Spleen (tissue), 11 donors: ENCODE data around the gene CFAP90. TPM values are rescaled to one million over a fixed set of nuclear protein-coding genes. Genes with fewer than 3 reads are reported as not detected.

Experiments used
- DNase-seq: peaks from one replicate; pipeline ENCODE4 v3.0.0-alpha.2; 2020
- H3K27ac ChIP-seq, 8 donors: fragments of 200-600 bp; sonication (generic) in 7 of 8; 1 replicate in 4 of 8; 2 replicates in 4 of 8; pipeline versions ENCODE4 v1.5.0 to v1.8.0; 2016 to 2021; ENCODE audit warnings: inconsistent platforms in 4 of 8, mild to moderate bottlenecking in 4 of 8, moderate library complexity in 1 of 8
- H3K27me3 ChIP-seq, 7 donors: fragments of 200-600 bp; sonication (generic) in 6 of 7; replicated peaks in 1 of 7; 1 replicate in 4 of 7; 2 replicates in 3 of 7; pipeline versions ENCODE4 v1.5.0 to v1.8.0; 2016 to 2021; ENCODE audit warnings: inconsistent platforms in 3 of 7, mild to moderate bottlenecking in 1 of 7
- H3K36me3 ChIP-seq, 6 donors: fragments of 200-600 bp; sonication (generic) in 5 of 6; 1 replicate in 4 of 6; 2 replicates in 2 of 6; pipeline versions ENCODE4 v1.5.0 to v1.8.0; 2016 to 2021; ENCODE audit warnings: inconsistent platforms in 2 of 6
- H3K4me1 ChIP-seq, 6 donors: fragments of 200-600 bp; sonication (generic) in 5 of 6; 1 replicate in 3 of 6; 2 replicates in 3 of 6; pipeline versions ENCODE4 v1.5.0 to v1.8.0; 2016 to 2021; ENCODE audit warnings: inconsistent platforms in 3 of 6
- H3K4me3 ChIP-seq, 8 donors: fragments of 200-600 bp; sonication (generic) in 7 of 8; 1 replicate in 4 of 8; 2 replicates in 4 of 8; pipeline versions ENCODE4 v1.5.0 to v1.8.0; 2016 to 2021; ENCODE audit warnings: inconsistent platforms in 4 of 8, mild to moderate bottlenecking in 4 of 8, moderate library complexity in 2 of 8
- H3K9me3 ChIP-seq, 8 donors: fragments of 200-600 bp; sonication (generic) in 7 of 8; 1 replicate in 4 of 8; 2 replicates in 4 of 8; pipeline versions ENCODE4 v1.5.0 to v1.8.0; 2016 to 2021; ENCODE audit warnings: inconsistent platforms in 4 of 8
- CTCF ChIP-seq, 11 experiments: fragments of 200-600 bp in 7 of 11; fragments of 450-650 bp in 4 of 11; sonication (generic) in 4 of 11; IDR thresholded peaks in 8 of 11; conservative IDR thresholded peaks in 3 of 11; 1 replicate in 7 of 11; 2 replicates in 4 of 11; pipeline versions ENCODE4 v1.4.0 to v1.8.0; 2016 to 2021; ENCODE audit warnings: antibody characterized with exemption in 11 of 11, inconsistent platforms in 4 of 11, mild to moderate bottlenecking in 1 of 11
- POLR2A ChIP-seq, 3 donors: fragments of 450-650 bp; IDR thresholded peaks; one replicate each; pipeline ENCODE4 v1.5.1; 2017; ENCODE audit warnings: antibody characterized with exemption in 3 of 3, mild to moderate bottlenecking in 1 of 3
- POLR2AphosphoS5 ChIP-seq, 3 donors: sonication (generic); formaldehyde crosslinking; IDR thresholded peaks; one replicate each; pipeline ENCODE4 v1.5.1; 2017; ENCODE audit warnings: antibody characterized with exemption in 3 of 3
- WGBS, 5 donors: extraction: QIAGEN DNeasy Blood & Tissue Kit in 3 of 5; methylation state at CpG; one replicate each; pipeline versions ENCODE4 v1.1.5 to v1.1.7; 2013 to 2018; 5-methylcytosine and 5-hydroxymethylcytosine counted together
- intact Hi-C: fragments of 100-400 bp; cut with DNase I; formaldehyde crosslinking; loops from one replicate; pipeline ENCODE4 v1.15.0; 2023; ENCODE audit warnings: low total_unique reads
- polyA plus RNA-seq, 3 donors: library from polyadenylated mRNA; stranded (reverse); fragments of 200-250 nt; gene quantifications; one replicate each; pipeline ENCODE4 v1.2.1, GENCODE V29; 2013
- total RNA-seq, 7 donors: library from RNA; depleted of rRNA in 3 of 7; stranded (reverse); fragments of >200 nt in 3 of 7; fragmentation: NEBNext Ultra II Directional in 4 of 7; extraction: Animal tissue kit (Norgen Biotek cat#: 25700) in 4 of 7; gene quantifications; one replicate each; pipeline versions ENCODE4 v1.1.0 to v1.2.1, GENCODE V29; 2016 to 2021
- donor health status: healthy with polysubstance abuse.
- donor health status: DM: no; HTN: no; CAD: no; lungs with moderate emphysema.
- donor health status: DM: no; HTN: no; CAD: no.
- donor health status: Bipolar disorder and iron deficiency.
- donor health status: healthy.
- donor health status: DM: no; HTN: no; CAD: no.
- donor health status: DM: yes; HTN: yes; CAD: no.

The CFAP90 gene
- total and polyA plus RNA-seq, 10 donors: 0.17 to 0.60 (median 0.27) TPM; not detected in 7

- Histone ChIP-seq H3K36me3 (peaks cover 2 to 92% (median 50%) of the 10 kb centered on the region in 6 donors), H3K27ac (peak overlapping the region in 1 of 8 donors; percentile 80), H3K27me3 (no peaks in the 10 kb centered on the region), H3K9me3 (no peaks in the 10 kb centered on the region), H3K4me1 (peaks cover 0 to 72% (median 22%) of the 10 kb centered on the region in 6 donors), H3K4me3 (no peak overlapping the region)
- intact Hi-C loops: no loop called here
- WGBS, 5 donors: 63 to 85% (median 71%) methylated on average over 3 of the region's 3 CpGs
- no peak for DNase-seq
- TF ChIP-seq POLR2A (IDR thresholded peaks at IDR 0.05) (no peak), POLR2AphosphoS5 (IDR thresholded peaks at IDR 0.05) (no peak), CTCF (IDR thresholded peaks at IDR 0.05 in 8 of 11, conservative IDR thresholded peaks at IDR 0.05 in 3 of 11) (no peak)
These were observed 25.9 kb upstream of the CFAP90 start for GRCh38 chr5:7876867-7877266.

GRCh38 chr5:7875151-7875550, 24.2 kb upstream of the CFAP90 start:
- Histone ChIP-seq H3K9me3 (no peaks in the 10 kb centered on the region), H3K4me1 (peaks cover 12 to 76% (median 39%) of the 10 kb centered on the region in 6 donors), H3K27me3 (no peaks in the 10 kb centered on the region), H3K36me3 (peaks cover 2 to 80% (median 43%) of the 10 kb centered on the region in 6 donors), H3K4me3 (no peak overlapping the region), H3K27ac (no peak overlapping the region)
- intact Hi-C loops: no loop called here
- 92 to 96% (median 94%) methylated on average over 4 of the region's 4 CpGs for WGBS, 5 donors
- DNase-seq: no peak
- TF ChIP-seq POLR2AphosphoS5 (IDR thresholded peaks at IDR 0.05) (no peak), POLR2A (IDR thresholded peaks at IDR 0.05) (no peak), CTCF (IDR thresholded peaks at IDR 0.05 in 8 of 11, conservative IDR thresholded peaks at IDR 0.05 in 3 of 11) (no peak)

- Histone ChIP-seq H3K4me3 (no peak overlapping the region), H3K9me3 (no peaks in the 10 kb centered on the region), H3K4me1 (peaks cover 15 to 77% (median 44%) of the 10 kb centered on the region in 6 donors), H3K27me3 (no peaks in the 10 kb centered on the region), H3K36me3 (peaks cover 2 to 75% (median 40%) of the 10 kb centered on the region in 6 donors), H3K27ac (no peak overlapping the region)
- WGBS, 5 donors: 94 to 100% (median 97%) methylated on average over 2 of the region's 2 CpGs
- intact Hi-C loops: no loop called here
- DNase-seq: no peak
- TF ChIP-seq POLR2A (IDR thresholded peaks at IDR 0.05): no peak
- no peak for TF ChIP-seq CTCF (IDR thresholded peaks at IDR 0.05 in 8 of 11, conservative IDR thresholded peaks at IDR 0.05 in 3 of 11)
- TF ChIP-seq POLR2AphosphoS5 (IDR thresholded peaks at IDR 0.05): no peak
These were observed 23.7 kb upstream of the CFAP90 start for GRCh38 chr5:7874639-7875038.

- TF ChIP-seq POLR2AphosphoS5 (IDR thresholded peaks at IDR 0.05) (no peak), POLR2A (IDR thresholded peaks at IDR 0.05) (no peak), CTCF (IDR thresholded peaks at IDR 0.05 in 8 of 11, conservative IDR thresholded peaks at IDR 0.05 in 3 of 11) (no peak)
- Histone ChIP-seq H3K4me1 (peaks cover 15 to 71% (median 40%) of the 10 kb centered on the region in 6 donors), H3K36me3 (peaks cover 2 to 61% (median 26%) of the 10 kb centered on the region in 6 donors), H3K27ac (peak overlapping the region in 4 of 8 donors; percentile 5 to 41 (median 28)), H3K9me3 (no peaks in the 10 kb centered on the region), H3K4me3 (no peak overlapping the region), H3K27me3 (no peaks in the 10 kb centered on the region)
- no peak for DNase-seq
- intact Hi-C loops: no loop called here
- whole genome bisulfite sequencing, 5 donors: 64 to 79% (median 71%) methylated on average over 9 of the region's 9 CpGs
These were observed 22.3 kb upstream of the CFAP90 start for GRCh38 chr5:7873216-7873615.
